ENCODE results near the gene ZNF841. TPM values are rescaled to one million over a fixed set of nuclear protein-coding genes. Genes with fewer than 3 reads are reported as not detected.

The ZNF841 gene
- total and polyA plus RNA-seq, 2 donors (not counting 1 experiment from before 2014, with no cell fraction given), result 7.4 to 50.8 TPM

- peaks cover 10% of the 10 kb centered on the region for H3K79me2 ChIP-seq (ENCODE audit: control insufficient read depth, insufficient read depth, low read length)
- H2AFZ ChIP-seq (ENCODE audit: insufficient read depth, low read depth, low read length, poor library complexity, severe bottlenecking), result no peak overlapping the region
- H4K20me1 ChIP-seq (ENCODE audit: control insufficient read depth, insufficient read depth, low read length, poor library complexity, severe bottlenecking), result no peaks in the 10 kb centered on the region
- CTCF ChIA-PET, result interaction anchor here (6.0 kb wide), 1 partner anchor 96 kb away, joined by 82 read pairs; no protein-coding TSS in a partner anchor
- TF ChIP-seq EZH2 (IDR thresholded peaks at IDR 0.05; ENCODE audit: borderline replicate concordance, insufficient read depth, low read depth, low read length, poor library complexity, severe bottlenecking), result no peak
- no peak for TF ChIP-seq CTCF (IDR thresholded peaks at IDR 0.05)
- no peaks in the 10 kb centered on the region for H3K27me3 ChIP-seq (replicated peaks in 1 of 4; ENCODE audit: control extremely low read depth in 1 of 4, control insufficient read depth in 3 of 4, insufficient read depth in 4 of 4, low read length in 3 of 4)
- intact Hi-C loops (cut with micrococcal nuclease), result loop anchor here (5.0 kb wide), 1 partner anchor 395 kb away; no protein-coding TSS in a partner anchor
- H3K4me3 Mint-ChIP-seq, result no peak overlapping the region
- peaks cover 0 to 28% (median 2%) of the 10 kb centered on the region in 3 donors for H3K9me3 ChIP-seq (ENCODE audit: control extremely low read depth in 1 of 3, control insufficient read depth in 2 of 3, insufficient read depth in 1 of 3, low read length in 2 of 3)
- H3K27me3 Mint-ChIP-seq, result no peaks in the 10 kb centered on the region
- H3K9ac ChIP-seq (ENCODE audit: low read length), result no peak overlapping the region
- no CpG with 5 or more reads among the region's 3 CpGs for WGBS (ENCODE audit: insufficient coverage)
- ATAC-seq (ENCODE audit: low read depth) (no peak), DNase-seq (no peak)
- H3K4me1 Mint-ChIP-seq, result peaks cover 31% of the 10 kb centered on the region
- H3K4me3 ChIP-seq (ENCODE audit: control extremely low read depth in 1 of 5, extremely low read depth in 1 of 5, insufficient read depth in 1 of 5, low read depth in 2 of 5, low read length in 4 of 5), result no peak overlapping the region
- no peaks in the 10 kb centered on the region for H3K9me3 Mint-ChIP-seq (ENCODE audit: insufficient read depth)
- no peak overlapping the region for H3K27ac ChIP-seq (ENCODE audit: low read length in 2 of 2)
- no peak overlapping the region for H3K27ac Mint-ChIP-seq
- H3K4me2 ChIP-seq (replicated peaks; ENCODE audit: low read depth, low read length, poor library complexity, severe bottlenecking), result no peak overlapping the region
- H3K4me1 ChIP-seq (ENCODE audit: control insufficient read depth in 2 of 2, insufficient read depth in 2 of 2, low read length in 2 of 2), result peaks cover 19 to 20% of the 10 kb centered on the region in 2 donors
- no peaks in the 10 kb centered on the region for H3K36me3 ChIP-seq (replicated peaks in 1 of 2; ENCODE audit: control extremely low read depth in 1 of 2, control insufficient read depth in 1 of 2, extremely low read depth in 1 of 2, insufficient read depth in 2 of 2, low read length in 1 of 2)
- POLR2A ChIA-PET, result no interaction called here
These were observed 46.5 kb upstream of the ZNF841 start for GRCh38 chr19:52142001-52142595.

GRCh38 chr19:52141203-52141602 lies 45.6 kb upstream of the ZNF841 start:
- Histone ChIP-seq H3K4me2 (replicated peaks; ENCODE audit: low read depth, low read length, poor library complexity, severe bottlenecking) (no peak overlapping the region), H3K27ac (ENCODE audit: low read length in 2 of 2) (no peak overlapping the region), H3K9me3 (ENCODE audit: control extremely low read depth in 1 of 3, control insufficient read depth in 2 of 3, insufficient read depth in 1 of 3, low read length in 2 of 3) (peaks cover 0 to 24% (median 2%) of the 10 kb centered on the region in 3 donors), H3K4me1 (ENCODE audit: control insufficient read depth in 2 of 2, insufficient read depth in 2 of 2, low read length in 2 of 2) (peaks cover 19 to 20% of the 10 kb centered on the region in 2 donors), H3K27me3 (replicated peaks in 1 of 4; ENCODE audit: control extremely low read depth in 1 of 4, control insufficient read depth in 3 of 4, insufficient read depth in 4 of 4, low read length in 3 of 4) (no peaks in the 10 kb centered on the region), H3K36me3 (replicated peaks in 1 of 2; ENCODE audit: control extremely low read depth in 1 of 2, control insufficient read depth in 1 of 2, extremely low read depth in 1 of 2, insufficient read depth in 2 of 2, low read length in 1 of 2) (no peaks in the 10 kb centered on the region), H2AFZ (ENCODE audit: insufficient read depth, low read depth, low read length, poor library complexity, severe bottlenecking) (no peak overlapping the region), H3K4me3 (ENCODE audit: control extremely low read depth in 1 of 5, extremely low read depth in 1 of 5, insufficient read depth in 1 of 5, low read depth in 2 of 5, low read length in 4 of 5) (no peak overlapping the region), H3K79me2 (ENCODE audit: control insufficient read depth, insufficient read depth, low read length) (peaks cover 16% of the 10 kb centered on the region), H4K20me1 (ENCODE audit: control insufficient read depth, insufficient read depth, low read length, poor library complexity, severe bottlenecking) (no peaks in the 10 kb centered on the region), H3K9ac (ENCODE audit: low read length) (no peak overlapping the region)
- CTCF ChIA-PET, result interaction anchor here (6.0 kb wide), 1 partner anchor 96 kb away, joined by 82 read pairs; no protein-coding TSS in a partner anchor
- H3K27ac Mint-ChIP-seq, result peak overlapping the region; percentile 10
- TF ChIP-seq EZH2 (IDR thresholded peaks at IDR 0.05; ENCODE audit: borderline replicate concordance, insufficient read depth, low read depth, low read length, poor library complexity, severe bottlenecking), result no peak
- no peak for TF ChIP-seq CTCF (IDR thresholded peaks at IDR 0.05)
- POLR2A ChIA-PET, result interaction anchor here (1.1 kb wide), 1 partner anchor 30 kb away, joined by 5 read pairs; the partner anchor contains the start of gene ZNF836
- ATAC-seq (ENCODE audit: low read depth) (no peak), DNase-seq (no peak)
- WGBS (ENCODE audit: insufficient coverage), result no CpG with 5 or more reads among the region's 2 CpGs
- no peaks in the 10 kb centered on the region for H3K9me3 Mint-ChIP-seq (ENCODE audit: insufficient read depth)
- H3K4me3 Mint-ChIP-seq, result no peak overlapping the region
- no peaks in the 10 kb centered on the region for H3K27me3 Mint-ChIP-seq
- H3K4me1 Mint-ChIP-seq, result peaks cover 31% of the 10 kb centered on the region
- intact Hi-C loops (cut with micrococcal nuclease), result loop anchor here (5.0 kb wide), 1 partner anchor 396 kb away; no protein-coding TSS in a partner anchor
